ENCODE measurements around the gene LRRTM1.

Gene LRRTM1

DNA sequence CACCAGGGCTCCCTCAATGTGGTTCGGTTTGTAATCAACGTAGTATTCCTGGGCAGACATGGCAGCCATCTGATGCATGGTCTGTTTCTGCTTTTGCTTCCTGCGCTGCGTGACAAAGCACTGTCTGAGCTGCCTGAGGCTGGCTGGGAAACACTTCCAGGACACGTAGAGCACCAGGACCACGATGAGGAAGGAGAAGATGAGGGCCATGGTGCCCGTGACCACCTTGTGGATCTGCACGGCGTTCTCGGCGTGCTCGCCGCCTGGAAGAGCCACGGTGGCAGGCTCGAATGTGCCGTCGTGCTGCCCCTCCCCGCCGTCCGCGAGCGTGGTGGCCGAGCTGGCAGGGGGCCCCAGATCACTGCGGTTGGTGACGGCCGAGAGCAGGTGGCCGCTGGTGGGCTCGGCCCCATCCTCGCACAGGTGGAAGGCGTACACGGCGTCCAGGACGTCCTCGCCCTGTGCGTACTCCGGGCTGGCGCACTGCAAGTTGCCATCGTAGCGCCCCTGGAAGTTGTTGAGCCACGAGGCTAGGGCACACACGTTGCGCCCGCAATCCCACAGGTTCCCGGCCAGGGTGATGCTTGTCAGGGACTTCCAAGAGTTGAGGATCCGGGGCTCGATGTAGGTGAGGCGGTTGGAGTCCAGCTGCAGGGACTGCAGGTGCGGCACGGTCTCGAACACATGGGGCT is 2.1 kb downstream of the LRRTM1 start:
- no peak for DNase-seq (ENCODE audit: low spot score)

DNA sequence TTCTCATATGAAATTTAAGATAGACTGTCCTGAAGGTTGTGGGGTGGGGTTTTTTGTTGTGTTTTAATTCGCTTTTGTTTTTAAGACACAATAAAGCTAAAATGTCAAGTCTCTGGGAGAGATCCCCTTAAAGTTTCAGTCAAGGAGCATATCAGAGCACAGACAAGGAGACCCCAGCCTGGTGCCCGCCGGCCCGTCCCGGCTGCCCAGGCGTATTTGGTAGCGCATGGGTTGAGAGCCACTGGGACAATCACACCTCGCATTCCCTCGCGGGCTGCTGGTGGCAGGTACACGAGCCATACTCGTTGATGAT is 2.6 kb downstream of the LRRTM1 start:
- DNase-seq (ENCODE audit: low spot score) = no peak

DNA sequence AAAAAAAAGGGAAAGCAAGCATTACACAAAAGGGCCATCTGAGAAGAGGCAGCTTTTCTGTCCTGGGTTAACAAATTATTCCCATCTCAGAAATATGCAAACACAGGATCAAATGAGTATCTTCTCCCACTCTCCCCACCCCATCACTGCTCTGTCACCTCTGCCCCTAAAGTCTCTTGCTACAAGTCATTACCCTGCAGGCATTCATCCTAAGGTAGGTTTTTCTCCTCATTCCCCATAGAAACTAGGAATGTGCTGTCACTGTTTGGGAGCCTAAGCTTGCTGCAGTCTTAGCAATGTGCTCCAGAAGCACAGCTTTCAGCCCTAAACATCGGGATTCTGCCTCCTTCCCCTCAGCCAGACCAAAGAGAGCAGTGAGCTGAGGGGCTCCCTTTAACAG is 3.6 kb downstream of the LRRTM1 start:
- no peak for DNase-seq (ENCODE audit: low spot score)

DNA sequence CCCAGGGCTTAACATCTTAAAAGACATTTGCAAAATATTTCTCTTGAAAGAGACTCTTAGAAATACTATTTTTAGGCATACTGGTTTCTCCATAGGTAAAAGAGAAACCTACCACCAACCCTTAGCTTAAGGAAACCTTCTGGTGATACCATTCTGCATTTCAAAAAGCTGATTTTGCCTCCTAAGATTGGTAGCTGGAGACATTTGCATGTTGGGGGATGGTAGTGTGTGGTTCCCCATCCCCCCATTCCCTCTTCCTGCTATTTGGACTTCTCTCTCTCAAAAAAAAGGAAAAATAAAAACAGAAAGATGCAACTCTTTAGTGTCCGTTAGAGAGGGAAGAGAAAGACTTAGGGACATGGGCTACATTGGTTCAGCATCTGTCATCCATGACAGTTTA is 4.2 kb downstream of the LRRTM1 start:
- DNase-seq (ENCODE audit: low spot score) = no peak

DNA sequence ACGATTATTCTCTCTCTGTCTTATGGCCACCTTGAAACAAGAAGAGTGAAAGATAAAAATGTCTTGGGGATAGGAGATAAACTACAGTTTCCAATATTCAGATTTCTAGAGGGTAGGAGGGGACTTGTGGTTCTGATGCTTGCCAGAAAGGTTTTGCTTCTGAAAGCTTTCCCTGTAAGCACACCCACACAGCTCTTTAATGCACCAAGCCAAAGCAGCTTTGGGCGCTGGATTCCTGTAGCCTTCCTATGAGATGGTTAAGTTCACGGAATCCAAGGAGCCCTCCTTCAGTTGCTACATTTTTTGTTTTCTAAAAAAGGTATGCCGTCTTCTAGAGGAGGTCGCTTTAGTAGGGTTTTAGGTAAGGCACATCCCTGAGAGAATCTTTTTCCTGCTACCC is 4.9 kb downstream of the LRRTM1 start:
- peak; percentile 70 for DNase-seq (ENCODE audit: low spot score)

DNA sequence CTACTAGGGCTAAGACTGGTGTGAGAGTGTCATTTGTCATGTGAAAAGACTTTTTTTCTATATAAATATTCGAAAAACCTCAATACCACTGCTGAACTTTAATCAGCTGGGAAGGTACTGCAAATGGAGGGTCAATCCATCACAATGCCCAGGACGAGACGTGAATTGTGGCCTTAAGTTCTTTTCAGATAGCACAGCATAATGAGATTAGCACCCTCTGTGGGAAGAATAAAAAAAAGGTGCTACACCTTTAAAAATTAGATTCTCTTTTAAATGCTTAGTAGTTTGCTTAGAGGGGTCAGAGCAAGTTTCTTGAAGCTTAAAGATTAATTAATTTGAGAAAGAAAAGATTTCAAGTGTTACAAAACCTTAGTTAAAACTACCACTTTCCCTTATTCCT is 5.6 kb downstream of the LRRTM1 start:
- DNase-seq (ENCODE audit: low spot score) = no peak

DNA sequence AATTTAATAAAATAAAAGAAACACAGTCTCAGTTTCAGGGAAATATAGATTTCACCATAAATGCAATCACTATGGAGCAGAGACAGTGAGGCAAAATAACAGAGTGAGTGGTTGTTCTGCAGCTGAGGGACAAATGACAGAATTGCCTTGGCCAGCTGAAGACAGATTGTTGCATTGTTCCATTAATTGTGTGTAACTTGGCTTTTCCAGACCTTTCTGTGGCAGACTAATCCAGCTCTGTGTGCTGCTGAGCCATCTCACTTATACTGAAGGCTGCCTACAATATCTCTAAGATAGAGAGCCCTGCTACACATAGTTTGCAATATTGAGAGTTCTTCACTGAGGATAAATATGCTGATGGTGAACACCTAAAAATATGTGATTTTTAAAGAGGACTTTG is 11.5 kb downstream of the LRRTM1 start:
- DNase-seq (ENCODE audit: low spot score) = no peak

DNA sequence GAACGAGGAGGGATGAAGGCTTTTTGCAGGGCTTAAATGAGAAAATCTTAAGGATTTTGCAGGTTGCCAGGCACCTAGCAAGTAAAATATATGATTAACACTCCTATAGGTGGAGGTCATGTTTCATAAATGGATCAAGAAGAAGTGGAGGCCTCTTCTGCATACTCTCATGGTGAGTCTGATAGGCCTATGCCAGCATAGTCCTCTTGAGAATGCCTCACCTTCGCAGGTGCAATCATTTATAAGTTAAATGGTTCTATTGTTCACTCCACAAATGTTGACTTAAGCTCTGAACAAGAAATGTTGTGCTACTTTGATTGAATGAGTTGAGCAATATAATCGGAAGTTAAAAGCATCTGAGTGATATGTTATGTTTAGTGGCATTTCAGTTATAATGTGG is 12.1 kb downstream of the LRRTM1 start:
- no peak for DNase-seq (ENCODE audit: low spot score)

DNA sequence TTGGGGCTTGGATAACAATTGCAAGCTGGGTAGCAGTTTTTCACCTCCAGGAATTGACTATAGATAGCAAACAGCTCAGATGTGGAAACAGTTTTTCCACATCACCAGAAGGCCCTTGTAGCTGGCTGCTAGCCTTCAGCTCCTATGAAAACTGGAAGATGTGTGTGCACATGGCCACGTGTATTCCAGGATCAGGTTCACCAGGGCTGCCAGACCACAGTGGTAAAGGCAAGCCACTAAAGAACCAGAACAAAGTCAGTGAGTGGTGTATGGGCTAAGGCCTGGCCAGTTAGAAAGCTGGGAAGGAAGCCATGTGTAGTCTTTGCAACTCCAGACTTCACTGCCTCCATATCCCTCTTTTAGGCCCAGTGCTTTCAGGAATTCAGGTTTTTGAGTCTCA is 12.9 kb downstream of the LRRTM1 start:
- DNase-seq (ENCODE audit: low spot score) = no peak

DNA sequence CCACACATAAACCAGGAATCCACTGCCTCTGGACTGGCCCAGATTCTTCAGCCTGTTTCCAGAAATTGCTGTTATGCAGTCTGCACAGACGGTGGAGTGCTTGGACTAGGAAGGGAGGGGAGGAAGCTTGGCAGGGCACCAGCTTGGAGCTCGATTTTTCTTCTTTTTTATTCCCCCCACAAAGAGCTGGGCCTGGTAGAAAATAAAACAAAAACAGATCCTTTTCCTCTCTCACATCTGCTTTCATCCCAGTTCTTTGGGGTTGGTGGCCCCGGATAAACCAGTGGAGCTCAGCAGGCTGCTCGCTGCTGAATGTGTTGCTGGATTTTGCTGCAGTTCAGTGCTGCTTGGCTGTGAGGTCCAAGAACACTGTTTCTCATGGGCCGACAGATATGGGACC is 16.0 kb downstream of the LRRTM1 start:
- DNase-seq (ENCODE audit: low spot score) = peak; percentile 72

DNA sequence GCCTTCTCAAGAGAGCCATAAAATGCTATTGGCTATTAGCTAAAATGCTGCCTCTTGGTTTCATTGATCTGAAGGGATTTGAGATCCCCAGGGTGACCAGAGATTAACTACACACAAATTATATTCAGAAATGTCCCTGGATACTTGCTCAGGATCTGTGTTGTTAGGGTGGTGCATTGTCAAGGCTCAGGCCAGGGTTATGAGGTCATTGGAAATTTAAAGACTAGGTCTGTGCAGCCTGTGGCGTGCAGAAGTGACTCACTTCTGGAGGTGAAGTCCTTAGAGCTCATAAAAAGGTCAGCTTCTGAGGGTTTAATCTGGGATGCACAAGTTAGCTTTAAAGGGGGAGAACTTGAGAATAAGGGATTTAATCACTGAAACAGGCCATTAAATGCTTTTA is 23.5 kb downstream of the LRRTM1 start:
- no peak for DNase-seq (ENCODE audit: low spot score)

DNA sequence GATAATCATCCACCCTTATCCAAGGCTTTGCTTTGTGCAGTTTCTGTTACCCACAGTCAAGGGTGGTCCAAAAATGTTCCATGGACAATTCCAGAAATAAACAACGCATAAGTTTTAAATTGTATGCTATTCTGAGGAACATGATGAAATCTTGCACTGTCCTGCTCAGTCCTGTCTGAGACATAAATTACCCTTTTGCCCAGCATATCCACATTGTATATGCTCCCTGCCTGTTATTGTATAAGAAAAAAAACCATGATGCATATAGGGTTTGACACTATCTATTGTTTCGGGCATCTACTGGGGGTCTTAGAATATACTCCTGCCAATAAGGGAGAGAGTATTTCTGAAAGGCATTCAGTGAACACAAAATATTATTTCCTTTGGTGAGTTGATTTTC is 24.0 kb downstream of the LRRTM1 start:
- DNase-seq (ENCODE audit: low spot score) = no peak

DNA sequence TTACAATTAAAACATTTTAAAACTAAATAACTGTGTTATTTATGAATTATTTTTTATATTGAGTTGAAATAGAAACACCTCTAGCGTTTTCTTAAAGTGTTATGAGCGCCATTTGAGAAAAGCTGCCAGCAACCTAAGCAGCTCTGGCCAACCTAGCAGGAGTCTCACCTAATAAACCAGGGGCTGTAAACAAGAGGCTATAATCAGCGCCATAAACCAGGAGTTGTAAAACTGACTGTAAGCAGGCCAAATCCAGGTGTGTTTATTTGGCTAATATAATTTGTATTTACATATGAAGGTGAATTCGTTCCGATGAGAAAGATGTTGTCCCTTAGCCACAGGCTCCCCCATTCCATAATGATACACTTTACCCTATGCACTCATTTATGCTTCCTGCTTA is 34.7 kb downstream of the LRRTM1 start:
- no peak for DNase-seq (ENCODE audit: low spot score)

DNA sequence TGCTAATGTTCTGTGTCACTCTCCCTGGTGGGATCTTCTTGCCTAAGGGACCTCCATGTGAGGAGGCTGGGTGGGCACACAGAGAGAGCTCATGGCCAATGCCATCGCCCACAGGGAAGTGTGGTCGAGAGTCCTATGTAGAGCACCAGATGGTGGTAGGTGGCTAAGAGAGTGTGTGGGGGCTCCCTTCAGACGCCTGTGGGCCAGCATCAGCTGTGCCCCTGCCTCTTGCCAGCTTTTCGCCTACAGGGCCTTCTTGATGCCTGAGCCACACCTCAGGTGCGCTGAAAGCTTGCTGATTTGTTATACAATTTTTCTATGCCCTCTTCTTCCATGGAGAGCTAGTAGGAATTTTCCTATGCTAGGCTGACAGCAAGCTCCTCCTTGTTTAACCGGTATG is 38.3 kb downstream of the LRRTM1 start:
- no peak for DNase-seq (ENCODE audit: low spot score)

DNA sequence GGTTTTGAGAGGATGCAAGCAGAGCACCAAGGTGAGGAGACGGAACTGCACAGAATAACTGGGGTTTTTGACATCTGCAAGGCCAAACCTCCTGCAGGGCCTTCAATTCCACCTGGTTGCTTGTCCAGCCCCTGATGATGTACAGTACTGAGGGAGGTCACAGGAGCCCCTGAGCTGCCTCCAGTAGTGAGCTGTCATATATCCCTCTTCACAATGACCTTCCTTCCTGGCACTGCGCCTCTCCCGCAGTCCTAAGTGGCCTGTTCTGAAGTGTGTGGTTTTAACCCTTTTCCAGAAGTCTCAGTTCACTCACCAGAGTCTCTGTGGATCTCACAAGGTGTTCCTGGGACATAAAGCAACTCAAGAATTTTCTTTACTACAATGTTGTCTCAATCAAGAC is 45.3 kb downstream of the LRRTM1 start:
- no peak for DNase-seq (ENCODE audit: low spot score)

DNA sequence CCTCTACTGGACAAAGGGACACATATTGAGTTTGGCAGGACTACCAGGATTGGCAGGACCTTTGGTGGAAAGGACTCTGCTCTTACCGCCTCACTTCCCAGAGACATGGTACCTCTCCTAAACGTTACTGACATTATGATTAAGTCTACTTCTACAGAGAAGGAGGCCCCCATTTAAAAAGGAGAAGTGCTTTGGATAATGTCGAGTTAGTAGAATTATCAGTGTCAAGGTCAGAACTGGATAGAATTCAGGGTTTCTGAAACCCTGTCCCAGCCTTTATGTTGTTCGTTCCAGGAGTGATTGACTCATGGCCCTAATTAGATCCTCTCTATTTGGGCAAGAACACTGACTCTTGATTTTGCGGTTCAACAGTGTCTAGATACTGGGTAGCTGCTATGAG is 45.8 kb downstream of the LRRTM1 start:
- DNase-seq (ENCODE audit: low spot score) = no peak

DNA sequence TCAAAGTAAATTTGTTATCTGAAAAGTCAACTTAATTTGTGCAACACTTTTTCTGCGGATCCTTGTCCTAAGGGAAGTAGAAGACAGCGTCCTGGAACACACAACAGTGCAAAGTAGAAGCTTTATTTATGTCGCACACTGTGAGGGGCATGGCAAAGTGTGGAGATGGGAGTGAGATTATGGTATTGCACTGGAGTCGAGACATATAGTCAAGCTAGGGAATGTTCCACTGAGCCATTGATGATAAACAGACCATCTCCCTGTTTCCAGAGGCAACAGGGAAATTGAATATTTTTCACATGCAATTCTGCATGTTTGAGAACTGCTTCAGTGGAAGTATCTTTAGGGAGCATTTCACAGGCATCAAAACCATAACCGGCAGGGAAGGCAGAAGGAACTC is 46.2 kb downstream of the LRRTM1 start:
- DNase-seq (ENCODE audit: low spot score) = no peak

DNA sequence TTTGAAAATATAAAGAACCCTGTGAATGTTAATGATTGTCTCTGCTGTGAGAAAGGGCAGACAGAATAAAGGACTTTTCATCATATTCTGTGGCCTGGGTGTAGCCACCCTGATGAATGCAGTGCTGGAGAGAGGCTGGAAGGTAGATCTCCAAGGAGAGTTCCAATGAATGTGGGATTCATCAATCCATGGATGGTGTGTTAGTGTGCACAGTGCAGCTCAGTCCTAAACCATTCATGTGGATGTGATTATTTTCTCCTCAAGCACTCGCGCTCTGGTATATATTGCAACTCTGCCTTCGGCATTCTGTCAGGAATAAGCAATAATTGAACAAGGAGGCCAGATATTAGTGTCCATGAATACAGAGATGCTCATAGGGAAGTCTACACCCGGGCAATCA is 47.1 kb downstream of the LRRTM1 start:
- no peak for DNase-seq (ENCODE audit: low spot score)

DNA sequence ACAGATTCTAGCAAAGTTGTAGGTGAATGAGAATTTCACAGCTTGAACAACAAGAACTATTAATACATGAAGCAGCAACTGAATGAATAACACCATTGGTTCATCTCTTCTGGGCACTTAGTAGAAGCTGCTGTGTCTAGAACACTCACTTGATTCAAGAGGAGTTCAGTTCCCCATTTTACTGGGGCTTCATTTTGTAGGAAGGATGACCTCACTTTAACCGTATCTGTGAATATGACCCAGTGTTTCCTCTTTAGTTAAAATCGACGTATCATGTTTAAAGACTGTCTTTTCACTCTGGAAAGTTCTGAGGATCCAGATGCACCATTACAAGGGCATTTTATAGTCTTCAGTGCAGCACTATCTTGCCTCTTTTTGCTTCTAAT is 47.8 kb downstream of the LRRTM1 start:
- DNase-seq (ENCODE audit: low spot score) = no peak

DNA sequence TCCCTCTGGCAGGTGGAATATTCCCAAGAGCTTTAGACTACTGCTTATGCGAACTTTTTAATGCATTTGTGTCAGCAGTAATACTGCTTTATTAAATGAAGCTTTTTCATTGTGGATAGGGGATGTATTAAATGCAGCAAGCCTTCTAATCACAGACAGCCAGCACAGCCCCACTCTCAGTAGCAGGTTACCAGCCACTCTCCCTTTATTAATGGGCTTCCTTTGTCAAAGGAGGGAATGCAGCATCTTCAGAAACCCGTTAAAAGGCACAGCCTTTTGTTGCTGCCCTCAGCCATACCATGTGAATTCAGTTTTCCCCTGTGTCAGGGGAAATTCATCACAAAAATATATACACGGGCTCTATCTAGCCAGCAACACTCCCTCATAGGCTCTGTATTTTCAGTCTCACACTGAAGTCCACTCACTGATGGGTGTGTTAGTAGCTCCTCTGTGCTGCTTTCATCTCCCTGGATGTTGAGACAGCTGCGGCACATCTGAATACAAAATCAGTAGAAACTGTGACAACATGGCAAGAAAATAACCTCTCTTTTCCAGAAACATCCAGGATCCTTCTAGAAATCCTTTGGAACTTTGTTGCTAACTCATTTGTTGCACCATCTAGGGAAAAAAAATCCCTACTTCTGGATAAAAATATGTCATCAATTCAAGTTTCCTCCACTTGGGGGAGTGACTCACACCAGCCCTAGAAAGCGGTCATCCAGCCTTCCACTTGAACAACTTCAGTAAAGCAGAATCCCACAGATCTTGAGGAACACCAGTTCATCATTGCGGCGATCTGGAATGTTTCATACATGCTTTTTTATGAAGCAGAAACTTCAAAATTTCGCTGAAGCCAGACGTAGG is 48.4 kb downstream of the LRRTM1 start:
- DNase-seq (ENCODE audit: low spot score) = no peak

DNA sequence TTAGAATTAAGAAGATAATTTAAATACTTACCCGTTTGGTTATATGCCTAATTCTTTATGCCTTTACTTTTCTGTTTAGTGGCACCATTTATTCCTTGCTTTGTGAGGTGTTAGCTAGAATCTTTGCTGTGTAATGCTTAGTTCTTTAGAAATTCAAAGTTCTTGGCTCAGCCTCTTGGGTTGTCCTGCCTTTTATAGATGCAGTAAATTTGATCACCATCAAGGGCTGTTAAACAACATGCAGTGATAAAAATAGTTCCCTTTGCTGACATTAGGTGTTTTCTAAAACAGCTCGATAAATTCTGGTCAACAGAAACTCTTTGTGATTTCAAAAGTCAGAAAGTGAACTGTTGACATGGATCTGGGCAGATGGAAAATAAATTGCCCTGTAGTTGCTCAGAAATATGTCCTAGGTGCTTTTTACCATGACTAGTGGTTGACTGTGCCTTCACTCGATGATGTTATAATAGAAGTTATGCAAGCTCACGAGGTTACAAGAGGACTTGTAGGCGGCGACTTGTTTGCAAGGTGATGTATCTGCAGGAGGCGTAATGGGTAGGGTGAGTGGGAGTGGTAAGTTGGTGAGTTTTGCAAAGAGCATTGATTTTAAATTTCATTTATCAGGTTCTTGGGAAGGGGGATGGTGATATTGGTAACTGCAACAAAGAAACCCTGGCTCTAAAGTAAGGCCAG is 52.1 kb downstream of the LRRTM1 start:
- peak; percentile 75 for DNase-seq (ENCODE audit: low spot score)

Measured in putamen (tissue), 1 donor.